Astrocyte (in vitro differentiated cells and primary cell): ENCODE data around the gene CNPY3.

Experiments used
- CTCF ChIP-seq: IDR thresholded peaks from 2 replicates; pipeline ENCODE4 v1.5.1; 2011; ENCODE audit warnings: low read depth, mild to moderate bottlenecking, inconsistent platforms, low read length, moderate library complexity; ENCODE audit not compliant: insufficient read depth
- EZH2 ChIP-seq: IDR thresholded peaks from 2 replicates; pipeline ENCODE4 v1.6.1; 2012; ENCODE audit warnings: mild to moderate bottlenecking, low read length, inconsistent platforms; ENCODE audit not compliant: insufficient read depth

DNA sequence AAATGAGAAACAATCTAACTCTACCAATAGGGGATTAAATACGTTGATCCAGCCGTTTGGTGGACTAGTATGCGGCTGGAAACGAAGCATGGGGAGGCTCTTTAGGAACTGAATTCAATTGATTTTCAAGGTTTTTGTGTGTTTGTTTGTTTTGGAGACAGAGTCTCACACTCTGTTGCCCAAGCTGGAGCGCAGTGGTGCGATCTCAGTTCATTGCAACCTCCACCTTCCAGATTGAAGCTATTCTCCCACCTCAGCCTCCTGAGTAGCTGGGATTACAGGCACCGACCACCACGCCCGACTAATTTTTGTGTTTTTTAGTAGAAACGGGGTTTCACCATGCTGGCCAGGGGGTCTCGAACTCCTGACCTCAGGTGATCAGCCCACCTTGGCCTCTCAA, 7.1 kb downstream of the CNPY3 start:
- TF ChIP-seq CTCF, result no peak
- no peak for TF ChIP-seq EZH2
